HL-60 (cell line): ENCODE results near the gene AGAP5.

Experiments used
- GABPA ChIP-seq: IDR thresholded peaks from 2 replicates; pipeline ENCODE4 v1.6.1; 2012; ENCODE audit warnings: low read depth
- TF ChIP-seq, protein P1 (sequence below): IDR thresholded peaks from one replicate; pipeline ENCODE4 v1.5.1; 2011; ENCODE audit warnings: low read length, control low read depth, inconsistent platforms; ENCODE audit not compliant: insufficient read depth
- TF ChIP-seq, protein P2 (sequence below): IDR thresholded peaks from 2 replicates; pipeline ENCODE4 v1.6.1; 2012; ENCODE audit warnings: low read depth; ENCODE audit not compliant: insufficient replicate concordance

DNA sequence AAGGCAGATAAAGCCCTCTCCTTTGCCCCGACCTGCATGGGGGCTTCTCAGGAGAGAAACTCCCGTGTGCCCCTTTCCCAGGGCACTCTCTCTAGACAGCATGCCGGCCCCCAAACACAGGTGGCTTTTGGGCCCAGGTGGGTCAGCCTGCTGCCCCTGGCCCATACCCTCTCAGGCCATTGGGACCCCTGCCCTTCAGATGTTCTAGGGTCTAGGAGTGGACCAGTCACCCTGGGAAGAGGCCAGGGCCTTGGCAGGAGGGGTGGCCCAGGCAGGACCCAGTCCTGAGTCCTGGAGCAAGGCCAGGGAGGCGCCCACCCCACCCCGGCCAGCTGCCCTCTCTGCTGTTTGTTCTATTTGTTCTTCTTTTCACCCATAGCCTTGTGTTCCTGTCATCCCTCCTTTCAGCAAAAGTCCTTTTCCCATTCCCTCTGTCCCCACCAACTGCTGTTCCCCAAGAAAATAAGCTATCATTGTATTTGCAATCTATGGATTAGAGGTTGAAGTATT, 36.9 kb upstream of the AGAP5 start:
- TF ChIP-seq, protein P1, sequence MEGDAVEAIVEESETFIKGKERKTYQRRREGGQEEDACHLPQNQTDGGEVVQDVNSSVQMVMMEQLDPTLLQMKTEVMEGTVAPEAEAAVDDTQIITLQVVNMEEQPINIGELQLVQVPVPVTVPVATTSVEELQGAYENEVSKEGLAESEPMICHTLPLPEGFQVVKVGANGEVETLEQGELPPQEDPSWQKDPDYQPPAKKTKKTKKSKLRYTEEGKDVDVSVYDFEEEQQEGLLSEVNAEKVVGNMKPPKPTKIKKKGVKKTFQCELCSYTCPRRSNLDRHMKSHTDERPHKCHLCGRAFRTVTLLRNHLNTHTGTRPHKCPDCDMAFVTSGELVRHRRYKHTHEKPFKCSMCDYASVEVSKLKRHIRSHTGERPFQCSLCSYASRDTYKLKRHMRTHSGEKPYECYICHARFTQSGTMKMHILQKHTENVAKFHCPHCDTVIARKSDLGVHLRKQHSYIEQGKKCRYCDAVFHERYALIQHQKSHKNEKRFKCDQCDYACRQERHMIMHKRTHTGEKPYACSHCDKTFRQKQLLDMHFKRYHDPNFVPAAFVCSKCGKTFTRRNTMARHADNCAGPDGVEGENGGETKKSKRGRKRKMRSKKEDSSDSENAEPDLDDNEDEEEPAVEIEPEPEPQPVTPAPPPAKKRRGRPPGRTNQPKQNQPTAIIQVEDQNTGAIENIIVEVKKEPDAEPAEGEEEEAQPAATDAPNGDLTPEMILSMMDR, result no peak
- TF ChIP-seq GABPA, result no peak
- TF ChIP-seq, protein P2, sequence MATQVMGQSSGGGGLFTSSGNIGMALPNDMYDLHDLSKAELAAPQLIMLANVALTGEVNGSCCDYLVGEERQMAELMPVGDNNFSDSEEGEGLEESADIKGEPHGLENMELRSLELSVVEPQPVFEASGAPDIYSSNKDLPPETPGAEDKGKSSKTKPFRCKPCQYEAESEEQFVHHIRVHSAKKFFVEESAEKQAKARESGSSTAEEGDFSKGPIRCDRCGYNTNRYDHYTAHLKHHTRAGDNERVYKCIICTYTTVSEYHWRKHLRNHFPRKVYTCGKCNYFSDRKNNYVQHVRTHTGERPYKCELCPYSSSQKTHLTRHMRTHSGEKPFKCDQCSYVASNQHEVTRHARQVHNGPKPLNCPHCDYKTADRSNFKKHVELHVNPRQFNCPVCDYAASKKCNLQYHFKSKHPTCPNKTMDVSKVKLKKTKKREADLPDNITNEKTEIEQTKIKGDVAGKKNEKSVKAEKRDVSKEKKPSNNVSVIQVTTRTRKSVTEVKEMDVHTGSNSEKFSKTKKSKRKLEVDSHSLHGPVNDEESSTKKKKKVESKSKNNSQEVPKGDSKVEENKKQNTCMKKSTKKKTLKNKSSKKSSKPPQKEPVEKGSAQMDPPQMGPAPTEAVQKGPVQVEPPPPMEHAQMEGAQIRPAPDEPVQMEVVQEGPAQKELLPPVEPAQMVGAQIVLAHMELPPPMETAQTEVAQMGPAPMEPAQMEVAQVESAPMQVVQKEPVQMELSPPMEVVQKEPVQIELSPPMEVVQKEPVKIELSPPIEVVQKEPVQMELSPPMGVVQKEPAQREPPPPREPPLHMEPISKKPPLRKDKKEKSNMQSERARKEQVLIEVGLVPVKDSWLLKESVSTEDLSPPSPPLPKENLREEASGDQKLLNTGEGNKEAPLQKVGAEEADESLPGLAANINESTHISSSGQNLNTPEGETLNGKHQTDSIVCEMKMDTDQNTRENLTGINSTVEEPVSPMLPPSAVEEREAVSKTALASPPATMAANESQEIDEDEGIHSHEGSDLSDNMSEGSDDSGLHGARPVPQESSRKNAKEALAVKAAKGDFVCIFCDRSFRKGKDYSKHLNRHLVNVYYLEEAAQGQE, result no peak
